Ovary (tissue), 3 donors: Measurements from ENCODE around the gene STARD4.

ENCODE experiments used
- EP300 ChIP-seq: sonication (generic); formaldehyde crosslinking; IDR thresholded peaks from one replicate; pipeline ENCODE4 v1.6.1; 2017; ENCODE audit warnings: antibody characterized with exemption
- TF ChIP-seq, protein P1 (sequence below), 3 donors: fragments of 450-650 bp in 2 of 3; fragments of 200-600 bp in 1 of 3; IDR thresholded peaks; one replicate each; pipeline versions ENCODE4 v1.5.1 to v1.8.0; 2016 to 2022; ENCODE audit warnings: antibody characterized with exemption in 3 of 3, mild to moderate bottlenecking in 1 of 3
- donor health status: DM: no; HTN: no; CAD: no.

DNA sequence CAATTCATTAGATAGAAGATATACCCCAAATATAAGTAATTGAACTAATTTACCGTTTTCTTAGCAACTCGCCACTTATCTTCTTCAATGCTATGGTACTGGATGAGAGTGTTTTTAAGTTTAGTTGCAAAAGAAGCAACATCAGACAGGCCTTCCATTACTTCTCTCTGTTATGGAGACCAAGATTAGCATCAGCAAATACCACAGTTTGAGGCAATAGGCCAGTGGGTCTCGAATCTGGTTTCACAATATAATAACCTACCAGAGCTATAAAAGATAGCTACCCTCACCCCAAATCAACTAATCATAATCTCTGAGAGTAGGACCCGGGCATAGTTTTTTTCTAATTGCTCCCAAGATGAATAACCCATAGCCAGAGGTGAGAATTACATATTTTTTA is 5.1 kb downstream of the STARD4 start:
- TF ChIP-seq, protein P1, sequence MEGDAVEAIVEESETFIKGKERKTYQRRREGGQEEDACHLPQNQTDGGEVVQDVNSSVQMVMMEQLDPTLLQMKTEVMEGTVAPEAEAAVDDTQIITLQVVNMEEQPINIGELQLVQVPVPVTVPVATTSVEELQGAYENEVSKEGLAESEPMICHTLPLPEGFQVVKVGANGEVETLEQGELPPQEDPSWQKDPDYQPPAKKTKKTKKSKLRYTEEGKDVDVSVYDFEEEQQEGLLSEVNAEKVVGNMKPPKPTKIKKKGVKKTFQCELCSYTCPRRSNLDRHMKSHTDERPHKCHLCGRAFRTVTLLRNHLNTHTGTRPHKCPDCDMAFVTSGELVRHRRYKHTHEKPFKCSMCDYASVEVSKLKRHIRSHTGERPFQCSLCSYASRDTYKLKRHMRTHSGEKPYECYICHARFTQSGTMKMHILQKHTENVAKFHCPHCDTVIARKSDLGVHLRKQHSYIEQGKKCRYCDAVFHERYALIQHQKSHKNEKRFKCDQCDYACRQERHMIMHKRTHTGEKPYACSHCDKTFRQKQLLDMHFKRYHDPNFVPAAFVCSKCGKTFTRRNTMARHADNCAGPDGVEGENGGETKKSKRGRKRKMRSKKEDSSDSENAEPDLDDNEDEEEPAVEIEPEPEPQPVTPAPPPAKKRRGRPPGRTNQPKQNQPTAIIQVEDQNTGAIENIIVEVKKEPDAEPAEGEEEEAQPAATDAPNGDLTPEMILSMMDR (IDR thresholded peaks at IDR 0.05) = no peak
- no peak for TF ChIP-seq EP300
